GM18508 (cell line): ENCODE results near the gene TOX2.

ENCODE experiments used
- ATAC-seq: cut with Tn5 transposase; IDR thresholded peaks from one replicate; pipeline ENCODE4 v1.9.1; 2021; ENCODE audit warnings: moderate number of reproducible peaks; ENCODE audit not compliant: insufficient read depth, unreplicated experiment

The TOX2 gene

DNA sequence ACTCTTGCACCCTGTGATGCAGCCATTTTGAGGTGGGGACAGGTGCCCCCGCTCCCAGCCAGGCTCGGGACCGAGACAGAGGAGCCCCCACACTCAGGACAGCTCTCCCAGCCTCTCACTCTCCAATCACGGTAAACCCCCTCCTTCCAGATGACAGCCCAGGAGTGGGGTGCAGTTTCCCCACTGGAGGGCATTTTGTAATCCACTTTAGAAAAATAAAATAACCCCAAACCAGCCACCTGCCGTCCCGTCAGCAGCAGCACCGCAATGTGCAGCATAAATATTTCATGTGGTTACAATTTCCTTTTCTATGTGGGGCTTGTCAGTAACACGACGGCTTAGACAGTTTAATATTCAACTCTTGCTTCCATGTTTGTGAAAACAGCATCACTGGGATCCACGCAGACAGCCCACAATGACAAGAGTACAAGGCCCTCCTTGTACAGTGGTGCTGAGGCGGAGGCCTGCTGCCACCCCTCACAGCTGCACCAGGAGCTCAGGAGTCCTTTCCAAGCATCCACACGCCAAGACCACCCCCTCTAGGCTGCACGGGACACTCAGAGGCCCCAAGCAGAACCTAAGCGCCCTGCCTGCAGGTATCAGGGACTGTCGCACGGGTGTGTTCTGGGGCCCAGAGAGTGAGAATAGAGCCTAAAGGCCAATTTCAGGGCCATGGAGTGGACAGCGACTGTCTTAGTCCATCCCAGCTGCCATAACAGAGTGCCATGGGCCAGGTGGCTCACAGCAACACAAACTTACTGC lies 155.7 kb downstream of the TOX2 start:
- no peak for ATAC-seq

DNA sequence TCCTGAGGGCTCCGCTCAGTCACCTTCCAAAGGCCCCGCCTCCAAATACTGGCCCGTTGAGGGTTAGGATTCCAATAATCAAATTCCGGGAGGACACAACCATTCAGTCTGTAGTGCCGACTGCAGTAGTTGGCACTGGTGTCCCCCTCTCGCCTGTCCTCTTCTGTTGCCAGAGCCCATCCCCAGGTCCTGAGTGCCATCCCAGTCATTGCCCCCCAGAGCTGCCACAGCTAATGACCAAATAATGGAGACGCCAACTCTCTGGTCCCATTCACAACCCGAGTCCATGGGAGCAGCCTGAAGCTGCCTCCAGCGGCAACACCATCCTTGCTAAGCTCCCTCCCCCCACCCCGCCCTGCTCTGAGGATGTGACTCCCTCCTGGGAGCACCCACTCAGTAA lies 156.4 kb downstream of the TOX2 start:
- ATAC-seq, result no peak

- no peak for ATAC-seq
Observed at GRCh38 chr20:44071526-44072111, 157.0 kb downstream of the TOX2 start.

DNA sequence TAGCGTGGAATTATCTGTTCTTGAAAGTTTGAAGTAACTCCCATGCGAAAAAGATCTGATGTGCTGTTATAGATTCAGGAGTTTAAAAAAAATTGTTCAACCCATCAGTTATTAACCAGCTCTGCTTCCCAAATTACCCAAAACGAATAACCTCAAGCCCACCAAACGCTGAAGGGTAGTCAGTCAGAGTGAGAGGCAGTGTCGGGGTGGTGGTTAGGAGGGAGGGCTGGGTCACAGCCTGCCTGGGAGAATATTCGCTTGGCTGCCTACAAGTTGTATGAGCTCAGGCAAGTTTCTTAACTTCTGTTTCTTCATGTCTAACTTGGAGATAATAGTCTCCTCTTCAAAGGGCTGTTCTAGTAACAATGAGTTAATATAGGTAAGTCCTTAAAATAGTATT lies 157.7 kb downstream of the TOX2 start:
- ATAC-seq, result no peak

- ATAC-seq, result no peak
Observed at GRCh38 chr20:44073011-44073674, 158.5 kb downstream of the TOX2 start.

- ATAC-seq, result no peak
Observed at GRCh38 chr20:44073675-44074071, 159.0 kb downstream of the TOX2 start.

DNA sequence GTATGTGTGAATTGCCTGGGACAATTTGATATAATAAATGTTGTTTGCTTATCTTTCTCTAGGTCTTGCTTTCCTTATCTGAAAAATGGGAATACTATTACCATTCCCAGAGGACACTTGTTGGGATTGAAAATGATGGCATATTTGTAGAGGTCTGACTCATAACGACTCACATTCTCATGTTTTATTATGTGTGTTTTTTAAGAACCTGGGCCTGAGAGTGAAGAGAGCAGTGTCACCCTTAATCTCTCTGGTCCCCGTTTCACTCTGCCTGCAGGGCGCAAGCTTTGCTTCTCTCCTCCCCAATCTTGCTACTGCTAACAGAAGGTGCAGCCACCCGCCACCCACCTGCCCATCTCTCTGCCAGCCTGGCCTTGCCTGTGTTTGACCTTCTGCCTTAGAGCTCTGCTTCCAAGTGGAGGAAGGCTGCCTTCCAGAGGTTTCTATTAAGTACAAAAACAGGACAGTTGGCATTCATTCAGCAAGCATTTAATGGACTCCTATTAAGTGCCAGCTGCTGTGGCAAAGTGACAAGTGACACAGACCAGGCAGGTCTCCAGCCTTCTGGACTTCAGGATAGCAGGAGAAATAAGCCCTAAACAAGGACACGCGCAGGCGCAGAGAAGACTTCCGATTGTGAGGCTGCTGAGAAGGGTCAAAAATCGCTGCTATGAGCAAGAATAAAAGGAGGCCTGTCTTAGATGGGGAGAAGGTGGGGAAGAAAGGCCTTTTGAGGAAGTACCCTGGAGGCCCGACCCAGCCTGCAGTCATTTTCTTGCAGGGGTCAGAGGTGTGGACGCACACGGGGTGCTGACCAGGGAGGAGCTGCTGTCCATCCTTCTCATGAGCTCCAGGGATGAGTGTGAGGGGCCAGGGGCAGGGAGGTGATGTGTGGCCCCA lies 159.8 kb downstream of the TOX2 start:
- ATAC-seq, result no peak

DNA sequence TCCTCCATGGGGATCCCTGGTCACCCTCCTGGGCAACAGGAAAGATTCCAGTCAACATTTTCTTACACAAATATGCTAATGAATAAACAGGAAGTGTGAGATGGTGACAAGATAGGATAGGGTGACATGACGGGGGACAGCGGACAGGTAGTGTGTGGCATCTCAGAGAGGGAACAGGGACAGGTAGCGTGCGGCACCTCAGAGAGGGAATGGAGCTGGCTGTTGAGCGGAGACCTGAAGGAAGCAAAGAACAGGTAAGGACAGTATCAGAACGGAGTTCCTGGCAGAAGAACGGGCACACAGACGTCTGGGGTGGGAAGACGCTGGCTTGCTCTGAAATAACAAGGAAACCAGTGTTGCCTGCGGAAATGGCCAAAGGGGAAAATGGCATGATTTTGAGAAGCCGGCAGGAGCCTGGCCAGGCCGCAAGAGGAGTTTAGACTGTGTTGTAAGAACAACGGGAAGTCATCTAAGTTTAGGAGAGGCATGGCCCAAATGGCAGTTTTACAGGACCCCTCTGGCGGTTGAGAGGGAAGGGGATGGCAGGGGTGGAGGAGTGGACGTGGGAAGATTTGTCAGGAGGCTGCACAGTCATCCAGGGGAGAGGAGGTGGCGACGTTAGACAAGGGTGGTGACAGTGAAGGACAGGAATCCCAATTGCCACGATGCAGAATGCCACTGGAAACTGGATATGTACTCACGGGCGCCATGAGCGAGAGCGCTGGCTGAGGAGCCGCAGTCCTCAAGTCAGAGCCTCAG lies 160.7 kb downstream of the TOX2 start:
- no peak for ATAC-seq

DNA sequence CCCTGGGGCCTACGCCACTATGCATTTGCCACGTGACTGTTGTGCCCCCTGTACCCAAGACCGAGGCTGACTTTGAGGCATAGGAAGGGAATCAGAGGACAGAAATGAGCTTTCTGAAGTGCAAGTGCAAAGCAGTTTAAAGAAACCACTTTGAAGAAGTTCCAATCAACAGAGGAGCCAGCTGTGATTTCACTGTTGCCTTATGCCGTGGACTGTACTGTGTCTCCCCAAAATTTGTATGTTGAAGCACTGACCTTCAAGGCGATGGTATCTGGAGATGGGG lies 161.2 kb downstream of the TOX2 start:
- ATAC-seq, result no peak

GRCh38 chr20:44079291-44079690 lies 164.6 kb downstream of the TOX2 start:
- no peak for ATAC-seq

DNA sequence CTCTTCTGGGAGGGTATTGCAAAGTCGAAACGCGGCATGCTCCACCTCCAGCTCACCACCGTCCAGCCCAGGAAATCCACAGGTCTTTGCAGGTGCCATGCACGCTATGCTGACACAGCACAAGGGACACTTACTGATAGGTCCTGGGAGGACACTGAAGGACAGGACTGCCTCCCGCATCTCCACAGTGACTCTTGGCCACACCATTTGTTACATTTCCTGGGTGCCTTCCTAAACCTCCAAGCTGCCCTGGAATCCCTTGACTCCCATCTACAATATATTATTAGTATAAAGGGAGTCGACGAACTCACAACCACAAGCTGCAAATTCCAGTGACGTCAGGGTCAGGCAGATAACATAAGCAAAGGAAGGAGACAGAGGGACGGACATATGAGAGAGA lies 165.4 kb downstream of the TOX2 start:
- ATAC-seq, result no peak

DNA sequence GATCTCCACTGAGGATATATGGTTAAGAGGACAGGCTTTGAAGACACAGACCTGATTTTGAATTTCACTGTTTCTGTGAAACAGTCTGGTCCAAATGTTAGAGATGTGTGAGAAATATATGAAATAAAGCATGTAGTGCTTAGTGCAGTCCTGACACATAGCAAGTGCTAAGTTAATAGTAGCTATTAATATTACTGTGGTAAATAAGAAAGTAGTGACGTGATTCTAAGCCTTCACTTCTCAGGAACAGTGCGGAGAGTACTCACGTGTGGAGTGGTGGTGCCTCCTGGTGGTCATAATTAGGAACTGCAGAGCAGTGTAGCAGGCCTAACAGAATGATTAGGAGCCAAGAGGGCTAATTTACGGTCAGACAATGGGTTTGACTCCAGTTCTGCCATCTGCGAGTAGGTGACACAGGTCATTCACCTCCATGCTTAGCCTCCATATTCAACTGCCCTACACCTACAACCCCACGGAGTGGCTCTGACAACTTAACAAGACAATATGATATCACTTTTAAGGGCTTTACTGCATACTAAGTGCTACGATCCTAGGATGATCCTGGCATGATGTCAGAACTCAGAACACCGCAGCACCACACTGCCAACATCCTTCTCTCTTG lies 166.1 kb downstream of the TOX2 start:
- ATAC-seq, result no peak

GRCh38 chr20:44081476-44081875 lies 166.8 kb downstream of the TOX2 start:
- no peak for ATAC-seq

DNA sequence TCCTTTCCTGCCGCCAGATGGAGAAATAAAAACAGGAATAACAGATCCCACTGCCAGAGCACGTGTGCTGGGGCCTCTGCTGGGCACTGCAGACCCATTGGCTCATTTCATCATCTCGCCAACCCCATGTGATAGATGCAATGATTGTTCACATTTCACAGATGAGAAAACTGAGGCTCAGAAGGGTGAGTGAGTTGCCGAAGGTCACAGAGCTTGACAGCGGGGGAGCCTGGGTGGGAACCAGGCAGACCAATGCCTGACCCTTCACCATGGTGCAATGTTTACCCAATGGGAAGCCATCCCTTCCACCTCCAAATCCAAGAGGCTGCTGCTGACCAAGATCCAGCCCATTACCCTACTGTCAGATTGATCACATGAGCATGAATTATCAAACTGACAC lies 167.2 kb downstream of the TOX2 start:
- no peak for ATAC-seq

DNA sequence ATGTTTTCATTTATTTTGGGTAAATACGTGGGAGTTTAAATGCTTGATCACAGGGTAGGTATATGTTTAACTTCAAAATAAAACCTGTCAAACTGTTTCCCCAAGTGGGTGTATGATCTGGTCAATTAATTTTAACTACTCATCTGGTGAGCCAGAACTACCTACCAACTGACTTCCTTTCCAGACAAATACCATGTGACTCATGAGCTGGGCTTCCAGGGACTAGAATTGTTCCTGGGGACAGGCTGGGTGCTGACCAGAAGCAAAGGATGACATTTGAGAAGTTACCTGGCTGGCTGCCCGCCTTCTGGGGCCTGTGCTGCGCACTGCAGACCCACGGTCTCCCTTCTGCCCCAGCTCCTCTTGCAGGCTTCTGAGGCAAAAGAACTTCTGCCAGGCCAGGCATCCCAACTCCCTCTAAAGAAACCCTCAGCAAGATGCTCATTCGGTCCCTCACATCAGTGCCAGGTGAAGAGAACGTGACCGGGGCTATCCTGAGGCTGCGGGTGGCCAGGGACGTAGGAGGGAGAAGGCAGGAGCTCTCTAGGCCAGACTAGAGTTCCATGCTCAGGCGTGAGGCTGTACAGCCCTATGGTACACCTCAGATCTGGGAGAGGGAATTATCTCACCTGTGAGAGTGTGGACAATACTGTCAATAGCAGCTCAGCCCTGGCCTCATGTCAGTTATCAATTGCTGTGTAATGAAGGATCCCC lies 168.7 kb downstream of the TOX2 start:
- no peak for ATAC-seq

GRCh38 chr20:44084439-44084838 lies 169.8 kb downstream of the TOX2 start:
- ATAC-seq, result no peak

- no peak for ATAC-seq
Observed at GRCh38 chr20:44084891-44085290, 170.2 kb downstream of the TOX2 start.

- no peak for ATAC-seq
Observed at GRCh38 chr20:44085616-44086434, 171.2 kb downstream of the TOX2 start.
